Inflammatory macrophage treated with lipopolysaccharide for 1 hour (primary cell): ENCODE measurements around the gene EDA.
"Not testable (repeated sequence)": the region's sequence is repeated elsewhere in the genome, so short reads cannot be mapped to it uniquely, and the experiment has no call there.

ENCODE experiments used
- DNase-seq, 2 donors: peaks; one replicate each; pipeline ENCODE4 v3.0.0-alpha.2; 2020 to 2022

EDA gene

DNA sequence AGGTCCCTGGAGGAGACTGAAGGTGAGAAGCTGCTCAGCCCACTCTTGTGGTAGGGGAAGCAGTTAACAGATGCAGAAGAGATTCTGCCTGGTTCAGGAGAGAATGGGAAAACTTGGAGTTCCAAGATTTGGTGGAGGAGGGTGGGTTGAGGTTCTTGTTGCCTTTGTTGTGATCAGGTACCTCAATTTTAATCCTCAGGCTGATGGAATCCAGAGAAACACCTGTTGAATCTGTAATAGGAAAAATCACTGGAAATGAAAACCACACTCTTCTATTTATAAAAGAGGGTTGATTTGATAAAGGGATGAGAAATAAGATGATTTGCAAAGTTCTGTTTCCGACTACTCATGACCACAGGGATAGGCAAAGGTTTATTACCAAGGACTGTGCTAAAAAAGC, 132.1 kb downstream of the EDA start:
- no peak for DNase-seq

DNA sequence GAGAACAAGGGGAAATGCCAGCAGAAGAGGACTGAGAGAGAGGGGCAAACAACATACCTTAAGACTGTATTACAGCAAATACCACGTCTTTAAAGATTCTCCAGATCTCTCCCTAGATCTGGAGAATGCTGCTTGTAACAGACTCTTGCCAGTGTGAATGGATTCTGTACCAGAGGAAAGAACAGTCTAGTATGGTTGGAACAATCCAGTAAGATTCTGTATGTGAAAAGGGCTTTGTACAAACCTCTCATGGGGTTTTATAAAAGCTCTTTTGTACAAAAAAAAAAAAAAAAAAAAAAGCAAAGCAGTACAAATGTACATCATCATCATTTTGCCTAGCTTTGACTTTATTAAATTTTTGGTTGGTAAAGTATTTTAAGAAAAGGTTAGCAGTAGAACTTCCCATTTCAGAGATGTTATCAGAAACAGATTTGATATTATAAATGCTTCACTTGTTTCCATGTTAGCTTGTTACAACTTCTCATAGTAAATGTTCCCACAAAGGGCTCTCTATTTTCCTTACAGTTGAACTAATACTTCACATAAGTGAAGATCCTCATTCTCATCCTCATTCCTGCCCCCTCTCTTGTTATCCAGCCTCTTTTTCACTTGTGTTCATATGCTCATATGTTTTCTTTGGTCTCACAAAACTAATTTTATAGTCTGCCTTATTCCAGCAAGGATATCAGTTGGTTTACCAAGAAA, 144.2 kb downstream of the EDA start:
- no peak for DNase-seq

GRCh38 chrX:69761633-69762032, 145.7 kb downstream of the EDA start:
- DNase-seq = no peak

DNA sequence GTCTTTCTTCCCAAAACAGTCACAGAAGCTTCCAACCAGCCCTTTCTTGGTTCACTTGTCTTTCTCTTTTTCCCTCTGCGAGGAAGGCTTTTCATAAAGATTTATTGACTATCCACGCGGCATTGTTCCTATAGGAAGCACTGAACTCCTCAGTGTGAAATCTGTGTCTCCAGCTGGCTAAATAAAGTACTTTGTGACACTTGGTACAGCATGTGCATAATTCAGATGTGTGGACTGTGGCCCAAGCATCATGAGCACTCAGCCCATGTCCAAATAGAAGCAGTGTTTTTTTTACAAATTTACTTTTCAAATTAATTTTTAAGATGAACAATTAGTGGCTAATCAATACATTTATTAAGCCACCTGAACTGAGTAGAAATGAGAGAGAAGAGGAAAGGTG, 146.4 kb downstream of the EDA start:
- DNase-seq = no peak

DNA sequence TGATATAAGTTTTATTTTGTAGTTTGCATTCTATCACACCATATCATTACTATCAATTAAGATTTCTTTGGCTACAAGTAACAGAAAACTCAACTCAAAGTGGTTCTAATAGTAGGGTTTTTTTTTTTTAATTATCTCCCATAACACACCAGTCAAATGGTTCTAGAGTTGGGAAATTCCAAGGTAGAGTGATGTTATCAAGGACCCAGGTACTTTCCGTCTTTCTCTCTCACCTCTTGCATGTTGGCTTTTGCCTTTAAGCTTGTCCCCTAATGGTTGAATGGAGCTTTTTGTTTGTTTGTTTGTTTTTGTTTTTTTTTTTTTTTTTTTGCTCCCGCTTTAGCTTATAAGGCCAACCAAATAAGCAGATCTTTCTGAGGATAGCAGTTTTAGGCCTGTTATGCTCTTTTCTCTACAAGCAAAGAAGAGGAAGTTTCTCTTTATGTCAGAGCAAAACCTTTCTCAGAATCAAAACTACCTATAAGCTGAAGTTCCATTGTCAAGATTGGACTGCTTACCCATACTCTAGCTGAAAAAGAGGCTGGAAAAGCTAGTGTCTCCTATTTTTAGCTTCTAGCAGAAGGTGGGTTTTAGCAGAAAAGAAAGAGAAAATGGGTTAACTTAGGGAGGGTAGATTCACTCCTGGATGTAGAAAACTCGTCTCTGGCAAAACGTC, 177.5 kb downstream of the EDA start:
- DNase-seq = no peak

GRCh38 chrX:69795702-69796101, 179.8 kb downstream of the EDA start:
- DNase-seq = no peak

- no peak for DNase-seq
These were observed 191.5 kb downstream of the EDA start for GRCh38 chrX:69807400-69807799.

DNA sequence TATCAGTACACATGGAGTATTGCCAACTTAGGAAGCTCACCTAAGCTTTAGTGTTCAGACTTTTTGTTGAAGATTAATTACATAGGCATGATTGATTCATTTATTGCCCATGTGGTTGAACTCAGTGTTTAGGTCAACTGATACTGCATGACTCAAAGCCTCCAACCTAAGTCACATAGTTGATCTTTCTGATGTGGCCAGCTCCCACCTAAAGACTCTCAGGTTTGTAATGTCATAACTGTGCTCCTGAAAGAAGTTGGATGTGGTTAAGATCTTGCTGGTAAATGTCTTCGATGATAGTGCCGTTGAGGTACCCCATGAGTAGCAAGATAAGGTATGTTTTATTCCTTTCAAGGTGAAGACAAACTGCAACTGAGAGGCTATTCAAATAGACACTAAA, 192.5 kb downstream of the EDA start:
- no peak for DNase-seq

GRCh38 chrX:69813677-69814076, 197.8 kb downstream of the EDA start:
- DNase-seq = no peak

- DNase-seq = no peak
These were observed 199.2 kb downstream of the EDA start for GRCh38 chrX:69815063-69815462.

DNA sequence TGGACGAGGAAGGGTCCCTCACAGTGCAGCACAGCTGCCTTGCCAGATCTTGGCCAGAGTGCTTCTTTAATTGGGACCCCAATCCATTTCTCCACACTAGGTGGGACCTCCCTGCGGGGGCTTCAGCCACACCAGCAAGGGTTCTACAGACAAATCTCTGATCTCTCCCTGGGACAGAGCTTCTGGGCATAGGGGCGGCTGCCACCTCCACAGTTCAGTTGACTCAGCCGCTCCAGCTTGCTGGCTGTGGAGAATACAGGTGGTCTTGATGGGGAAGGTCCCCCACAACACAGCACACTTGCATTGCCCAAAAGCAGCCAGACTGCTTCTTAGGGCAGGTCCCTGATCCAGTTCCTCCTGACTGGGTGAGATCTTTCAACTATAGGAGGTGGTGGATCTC, 199.6 kb downstream of the EDA start:
- DNase-seq = no peak

DNA sequence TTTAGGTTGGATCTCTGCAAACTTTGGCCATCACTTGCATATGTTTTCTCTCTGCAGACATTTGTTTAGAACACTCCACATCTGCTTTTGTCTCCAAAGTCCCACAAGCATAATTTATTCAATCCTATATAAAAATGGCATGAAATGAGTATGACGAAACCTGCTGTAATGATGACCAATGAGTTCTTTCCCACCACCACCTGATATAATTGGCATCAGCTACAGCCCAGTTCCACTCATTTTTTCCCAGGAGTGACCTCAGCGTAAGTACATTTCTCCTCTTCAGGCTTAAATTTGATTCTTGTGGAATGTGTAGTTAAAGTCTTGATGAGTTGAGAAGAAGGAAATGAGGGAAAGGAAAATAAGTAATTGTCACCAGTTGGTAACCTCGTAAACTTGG, 228.7 kb downstream of the EDA start:
- DNase-seq = no peak

DNA sequence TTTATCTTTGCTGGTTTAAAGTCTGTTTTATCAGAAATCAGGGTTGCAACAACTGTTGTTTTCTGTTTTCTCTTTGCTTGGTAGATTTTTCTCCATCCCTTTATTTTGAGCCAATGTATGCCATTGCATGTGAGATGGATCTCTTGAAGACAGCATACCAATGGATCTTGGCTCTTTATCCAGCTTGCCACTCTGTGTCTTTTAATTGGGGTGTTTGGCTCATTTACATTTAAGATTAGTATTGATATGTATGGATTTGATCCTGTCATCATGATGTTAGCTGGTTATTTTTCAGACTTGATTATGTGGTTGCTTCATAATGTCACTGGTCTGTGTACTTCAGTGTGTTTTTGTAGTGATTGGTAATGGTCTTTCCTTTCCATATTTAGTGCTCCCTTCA, 244.1 kb downstream of the EDA start:
- not testable (repeated sequence) for DNase-seq

- no peak for DNase-seq
These were observed 260.3 kb downstream of the EDA start for GRCh38 chrX:69876221-69876620.

GRCh38 chrX:69884210-69884609, 268.3 kb downstream of the EDA start:
- DNase-seq = no peak

DNA sequence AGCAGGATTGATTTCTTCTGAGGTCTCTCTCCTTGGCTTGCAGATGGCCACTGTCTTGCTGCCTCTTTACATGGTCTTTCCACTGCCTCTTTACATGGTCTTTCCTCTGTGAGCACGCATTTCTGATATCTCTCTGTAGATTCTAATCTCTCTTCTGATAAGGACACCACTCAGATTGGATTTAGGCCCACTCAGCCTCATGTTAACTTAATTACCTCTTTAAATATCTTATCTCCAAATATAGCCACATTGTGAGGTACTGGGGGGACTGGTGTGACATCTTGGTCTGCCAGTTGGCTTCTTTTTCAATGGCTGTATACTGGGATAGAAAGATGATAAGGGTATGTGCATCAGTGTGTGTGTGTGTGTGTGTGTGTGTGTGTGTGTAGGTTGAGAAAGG, 280.1 kb downstream of the EDA start:
- no peak for DNase-seq

DNA sequence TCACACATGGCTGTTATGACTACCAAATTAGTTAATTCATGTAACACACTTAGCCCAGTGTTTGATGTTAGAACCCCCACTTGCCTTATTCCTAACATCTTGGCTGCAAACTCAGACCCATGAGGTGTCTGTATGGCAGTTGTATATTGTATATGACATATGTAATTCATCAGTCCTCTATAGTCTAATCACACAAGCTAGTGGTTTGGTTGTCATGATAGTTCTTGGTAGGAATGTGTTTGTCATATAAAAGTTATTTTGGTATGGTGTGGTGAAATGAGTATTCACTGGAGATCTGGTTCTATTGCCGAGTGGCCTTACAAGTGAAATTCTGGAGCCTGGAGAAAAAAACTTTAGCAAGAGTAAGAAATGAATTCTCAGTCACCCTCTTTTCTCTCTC, 284.6 kb downstream of the EDA start:
- DNase-seq = no peak

- DNase-seq = no peak
These were observed 290.5 kb downstream of the EDA start for GRCh38 chrX:69906447-69906846.

DNA sequence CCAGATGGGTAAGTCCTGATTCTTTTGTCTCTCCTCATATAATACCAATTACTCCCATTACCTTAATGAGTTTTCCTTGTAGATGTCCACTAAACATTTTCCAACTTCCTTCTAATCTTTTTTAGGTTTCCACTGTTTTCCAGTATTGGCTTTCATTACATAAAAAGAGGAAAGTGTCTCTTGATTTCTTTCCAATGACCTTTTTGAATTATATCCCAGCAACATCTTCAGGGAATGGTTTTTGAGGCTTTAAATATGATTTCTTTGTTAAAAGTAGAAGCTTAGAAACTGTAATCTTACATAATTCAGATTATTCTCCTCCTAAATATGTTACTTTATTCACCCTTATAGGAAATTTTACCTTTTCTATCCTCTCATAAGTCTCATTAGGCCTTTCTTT, 298.9 kb downstream of the EDA start:
- DNase-seq = no peak

- no peak for DNase-seq
These were observed 303.8 kb downstream of the EDA start for GRCh38 chrX:69919749-69920148.

DNA sequence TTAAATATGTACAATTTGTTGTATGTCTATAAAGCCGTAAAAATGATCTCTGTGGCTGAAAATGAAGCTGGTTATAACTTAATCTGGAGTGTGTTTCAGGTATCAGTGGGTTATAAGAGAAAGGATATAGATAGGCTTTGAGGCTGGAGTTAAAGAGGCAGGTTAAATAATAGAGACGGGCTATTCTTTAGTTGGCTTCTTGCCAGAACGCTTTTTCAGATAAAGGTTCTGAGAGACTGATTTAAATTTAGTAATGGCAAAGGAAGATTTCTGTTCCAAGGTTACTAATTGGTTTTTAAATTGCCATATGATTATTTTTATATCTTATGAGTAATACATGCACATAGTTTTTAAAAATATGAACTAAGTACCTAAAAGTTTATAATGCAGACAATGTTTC, 316.4 kb downstream of the EDA start:
- DNase-seq = no peak

- no peak for DNase-seq
These were observed 332.4 kb downstream of the EDA start for GRCh38 chrX:69948276-69948797.

DNA sequence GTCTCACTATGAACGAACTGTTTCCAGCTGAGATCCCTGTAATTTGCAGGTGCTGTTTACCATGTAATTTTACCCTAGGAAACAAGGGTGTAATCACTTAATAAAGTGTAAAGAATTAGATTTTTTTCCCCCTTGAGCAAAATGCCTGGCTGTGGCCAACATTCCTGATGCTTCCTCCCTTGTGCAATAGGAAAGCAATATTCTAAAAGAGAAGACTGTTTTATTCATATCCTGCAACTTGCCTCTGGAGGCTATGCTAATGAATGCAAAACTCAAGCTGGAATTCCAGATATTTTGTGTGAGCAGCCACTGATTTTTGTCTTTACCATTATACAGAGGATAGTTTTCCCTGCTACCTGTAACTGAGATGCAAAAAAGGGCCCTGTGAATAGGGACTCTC, 335.8 kb downstream of the EDA start:
- no peak for DNase-seq

GRCh38 chrX:69959712-69960111, 343.8 kb downstream of the EDA start:
- DNase-seq = no peak
